ENCODE results near the gene HSPBAP1. TPM values are rescaled to one million over a fixed set of nuclear protein-coding genes. Genes with fewer than 3 reads are reported as not detected.

HSPBAP1 gene
- total and polyA plus RNA-seq, 2 of the 13 experiments (the other 11 are each of a cell fraction or from before 2014, with no cell fraction given): 4.2 to 5.1 TPM

GRCh38 chr3:122692674-122693073 lies 101.0 kb downstream of the HSPBAP1 start (continued):
- no peak for TF ChIP-seq FOXP1 (IDR thresholded peaks at IDR 0.05)
- peak; percentile 50; the same call in 1 of the 2 replicates for TF ChIP-seq FOXP1 (CRISPR knock-in tag; IDR thresholded peaks at IDR 0.05)
- TF ChIP-seq TBX3 (IDR thresholded peaks at IDR 0.05; ENCODE audit: borderline replicate concordance): peak; percentile 24; the same call in 1 of the 2 replicates
- TF ChIP-seq FOXA3 (CRISPR knock-in tag; IDR thresholded peaks at IDR 0.05): peak; percentile 85
- TF ChIP-seq ZNF234 (CRISPR knock-in tag; conservative IDR thresholded peaks at IDR 0.05): no peak
- peak; percentile 61; the same call in 1 of the 2 replicates for TF ChIP-seq RXRB (CRISPR knock-in tag; IDR thresholded peaks at IDR 0.05; ENCODE audit: borderline replicate concordance)
- TF ChIP-seq SYNCRIP (IDR thresholded peaks at IDR 0.05; ENCODE audit: insufficient read depth, low read depth, low read length): no peak
- TF ChIP-seq TCF7 (IDR thresholded peaks at IDR 0.05; ENCODE audit: low read depth): peak; percentile 64
- TF ChIP-seq PHF21A (CRISPR knock-in tag; IDR thresholded peaks at IDR 0.05): peak; percentile 31; the same call in 1 of the 2 replicates
- no peak for TF ChIP-seq SOX13 (IDR thresholded peaks at IDR 0.05)
- peak in 1 of 2 experiments; percentile 54; a peak in 1 of 4 replicates for TF ChIP-seq SOX13 (CRISPR knock-in tag; conservative IDR thresholded peaks at IDR 0.05 in 1 of 2, IDR thresholded peaks at IDR 0.05 in 1 of 2)
- 0 out of 2 replicates have a peak, but pooled peaks have one; percentile 23 for TF ChIP-seq HNF4A (CRISPR knock-in tag; IDR thresholded peaks at IDR 0.05)
- peak; percentile 60 for TF ChIP-seq SAP130 (CRISPR knock-in tag; IDR thresholded peaks at IDR 0.05; ENCODE audit: low read depth)
- TF ChIP-seq ZNF205 (CRISPR knock-in tag; IDR thresholded peaks at IDR 0.05): 0 out of 2 replicates have a peak, but pooled peaks have one; percentile 38
- TF ChIP-seq FOSL2 (CRISPR knock-in tag; IDR thresholded peaks at IDR 0.05): peak; percentile 55
- TF ChIP-seq SKI (IDR thresholded peaks at IDR 0.05; ENCODE audit: partially characterized antibody): peak; percentile 39
- TF ChIP-seq IRF1 (CRISPR knock-in tag; IDR thresholded peaks at IDR 0.05; ENCODE audit: low read depth): no peak
- no peak for TF ChIP-seq ZNF543 (CRISPR knock-in tag; IDR thresholded peaks at IDR 0.05)
- peak; percentile 69 for TF ChIP-seq RARA (CRISPR knock-in tag; IDR thresholded peaks at IDR 0.05)
- TF ChIP-seq ELF3 (CRISPR knock-in tag; IDR thresholded peaks at IDR 0.05): no peak
- no peak for TF ChIP-seq ZNF263 (CRISPR knock-in tag; IDR thresholded peaks at IDR 0.05)
- no peak for TF ChIP-seq SRSF1 (optimal IDR thresholded peaks at IDR 0.05; ENCODE audit: low read depth, low read length)
- 0 out of 2 replicates have a peak, but pooled peaks have one; percentile 29 for TF ChIP-seq ATF2 (CRISPR knock-in tag; IDR thresholded peaks at IDR 0.05)
- no peak for TF ChIP-seq ETV5 (CRISPR knock-in tag; IDR thresholded peaks at IDR 0.05; ENCODE audit: borderline replicate concordance)
- TF ChIP-seq MIER3 (CRISPR knock-in tag; IDR thresholded peaks at IDR 0.05; ENCODE audit: borderline replicate concordance): peak; percentile 19; the same call in 1 of the 2 replicates
- 0 out of 2 replicates have a peak, but pooled peaks have one; percentile 37 for TF ChIP-seq ZNF292 (CRISPR knock-in tag; IDR thresholded peaks at IDR 0.05; ENCODE audit: borderline replicate concordance, low read depth)
- TF ChIP-seq ZNF512B (CRISPR knock-in tag; IDR thresholded peaks at IDR 0.05; ENCODE audit: borderline replicate concordance): no peak
- no peak for TF ChIP-seq FOXA1 (IDR thresholded peaks at IDR 0.05)
- peak; percentile 50 for TF ChIP-seq FOXA1 (CRISPR knock-in tag; IDR thresholded peaks at IDR 0.05)
- no peak for TF ChIP-seq ZMYM4 (CRISPR knock-in tag; IDR thresholded peaks at IDR 0.05)

Measured in HepG2 (cell line).